Stimulated activated CD8-positive, alpha-beta memory T cell treated with anti-CD3 and anti-CD28 coated beads, Interleukin-2, amount 100 ng/mL, for 48 hours (primary cell): ENCODE results near the gene KIAA1671.
A peak's percentile ranks its signal among the peaks of the same experiment; 100 is the strongest.

Experiments
- DNase-seq, 2 donors: peaks; one replicate each; pipeline ENCODE4 v3.0.0-alpha.2; 2020; ENCODE audit warnings: low read depth in 2 of 2

KIAA1671 gene

GRCh38 chr22:25013607-25014006, 61.1 kb downstream of the KIAA1671 start:
- DNase-seq: no peak

GRCh38 chr22:25014896-25015755, 62.6 kb downstream of the KIAA1671 start:
- no peak for DNase-seq

GRCh38 chr22:25016311-25016710, 63.8 kb downstream of the KIAA1671 start:
- no peak for DNase-seq

- DNase-seq: no peak
These were observed 65.5 kb downstream of the KIAA1671 start for GRCh38 chr22:25018009-25018408.

- no peak for DNase-seq
These were observed 67.1 kb downstream of the KIAA1671 start for GRCh38 chr22:25019427-25020184.

- DNase-seq: no peak
These were observed 68.9 kb downstream of the KIAA1671 start for GRCh38 chr22:25021409-25021808.

- no peak for DNase-seq
These were observed 69.6 kb downstream of the KIAA1671 start for GRCh38 chr22:25021976-25022711.

GRCh38 chr22:25023879-25024278, 71.4 kb downstream of the KIAA1671 start:
- DNase-seq: no peak

GRCh38 chr22:25024895-25025294, 72.4 kb downstream of the KIAA1671 start:
- no peak for DNase-seq

GRCh38 chr22:25025491-25026400, 73.2 kb downstream of the KIAA1671 start:
- DNase-seq: no peak

- no peak for DNase-seq
These were observed 74.8 kb downstream of the KIAA1671 start for GRCh38 chr22:25027043-25027906.

GRCh38 chr22:25027959-25028840, 75.7 kb downstream of the KIAA1671 start:
- DNase-seq: peak in 1 of 2 donors; percentile 9

GRCh38 chr22:25028841-25029141, 76.3 kb downstream of the KIAA1671 start:
- no peak for DNase-seq

- DNase-seq: no peak
These were observed 76.7 kb downstream of the KIAA1671 start for GRCh38 chr22:25029181-25029580.

GRCh38 chr22:25030636-25031035, 78.1 kb downstream of the KIAA1671 start:
- DNase-seq: no peak

GRCh38 chr22:25032066-25032465, 79.5 kb downstream of the KIAA1671 start:
- DNase-seq: no peak

- DNase-seq: no peak
These were observed 83.2 kb downstream of the KIAA1671 start for GRCh38 chr22:25035715-25036114.

- no peak for DNase-seq
These were observed 85.7 kb downstream of the KIAA1671 start for GRCh38 chr22:25038239-25038638.

- DNase-seq: no peak
These were observed 86.3 kb downstream of the KIAA1671 start for GRCh38 chr22:25038771-25039170.
